NCI-H2196 treated with DMSO at 0.1 percent for 48 hours (cell line): ENCODE data around the gene ARHGEF10L.

Experiments
- DNase-seq: peaks from one replicate; lab custom pipeline; 2025; ENCODE audit not compliant: unreplicated experiment; lab: John Stamatoyannopoulos, UW

Gene ARHGEF10L

DNA sequence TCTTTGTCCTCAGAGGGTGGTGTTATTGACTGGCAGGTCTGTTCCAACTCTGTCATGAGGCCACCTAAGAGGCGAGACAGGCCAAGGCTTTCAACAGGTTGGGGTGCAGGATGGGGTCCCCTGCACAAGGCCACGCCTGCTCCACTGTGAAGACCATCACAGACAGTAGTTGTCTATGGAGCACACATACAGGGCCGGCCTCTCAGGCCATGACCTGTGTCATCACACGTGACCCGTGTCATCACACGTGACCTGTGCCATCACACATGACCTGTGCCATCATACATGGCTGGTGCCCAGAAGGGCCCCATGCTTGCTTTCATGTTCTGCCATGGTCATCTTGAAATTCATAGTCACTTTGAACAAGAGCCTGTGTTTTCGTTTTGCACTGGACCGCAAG, 91.9 kb downstream of the ARHGEF10L start:
- DNase-seq = no peak

DNA sequence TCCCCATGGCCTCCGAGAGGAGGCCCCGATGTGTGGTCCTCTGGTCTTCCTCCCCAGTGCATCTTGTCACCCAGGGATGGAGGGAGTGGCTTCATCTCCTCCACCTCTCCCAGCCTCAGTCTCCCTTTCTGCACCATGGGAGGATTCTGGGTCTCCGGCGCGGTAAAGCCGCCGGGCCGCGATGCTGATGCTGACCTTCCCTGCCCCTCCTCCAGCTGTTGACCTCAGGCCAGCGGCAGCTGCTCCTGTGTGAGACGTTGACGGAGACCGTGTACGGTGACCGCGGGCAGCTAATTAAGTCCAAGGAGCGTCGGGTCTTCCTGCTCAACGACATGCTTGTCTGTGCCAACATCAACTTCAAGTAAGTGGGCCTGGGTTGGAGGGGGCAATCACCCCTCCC, 92.6 kb downstream of the ARHGEF10L start:
- no peak for DNase-seq

DNA sequence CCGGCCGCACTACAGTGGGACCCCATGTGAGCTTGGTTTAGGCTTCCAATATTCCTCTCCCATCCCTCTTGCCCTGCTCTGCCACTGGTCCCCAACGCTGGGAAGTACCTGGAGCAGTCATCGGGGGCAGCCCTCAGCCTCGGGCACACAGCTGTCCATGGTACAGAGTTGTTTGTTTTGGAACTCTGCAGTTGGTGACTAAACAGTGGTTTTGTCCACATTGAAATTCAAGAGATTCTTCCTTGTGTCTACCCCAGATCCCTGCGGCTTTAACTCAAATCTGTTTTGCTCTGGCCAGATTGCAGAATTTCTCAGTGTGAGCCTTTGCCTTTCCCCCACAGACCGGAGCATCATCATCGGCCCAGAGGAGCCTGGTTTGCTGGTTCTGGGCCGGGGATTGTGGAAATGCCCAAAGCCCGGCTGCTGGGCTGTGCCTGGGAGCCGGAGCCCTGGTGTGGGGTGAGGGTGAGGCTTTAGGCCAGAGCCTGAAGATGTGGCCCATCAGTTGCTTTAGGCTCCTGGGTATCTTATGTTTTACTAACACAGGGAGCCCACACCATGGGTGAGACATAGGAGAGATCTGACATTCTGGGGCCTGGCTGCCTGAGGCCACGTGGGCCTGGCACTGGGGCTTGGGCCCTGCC, 93.2 kb downstream of the ARHGEF10L start:
- DNase-seq = no peak

DNA sequence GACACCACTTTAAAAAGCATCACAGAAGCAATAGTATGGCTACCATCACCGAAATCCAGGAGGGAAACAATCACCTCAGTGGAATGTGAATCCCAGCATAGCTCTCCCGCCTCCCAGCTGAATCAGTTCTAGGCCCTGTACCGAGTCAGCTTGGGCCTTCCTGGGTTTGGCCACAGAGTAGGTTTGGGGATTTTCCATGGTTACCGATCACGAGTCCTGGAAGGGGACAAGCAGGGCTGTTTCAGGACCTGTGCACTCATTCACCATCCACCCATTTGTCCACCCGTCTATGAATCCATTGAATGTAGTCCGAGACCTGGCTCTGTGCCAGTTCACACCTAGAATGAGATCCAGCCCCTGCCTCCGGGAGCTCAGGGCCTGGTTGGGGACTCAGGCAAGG, 94.2 kb downstream of the ARHGEF10L start:
- no peak for DNase-seq

DNA sequence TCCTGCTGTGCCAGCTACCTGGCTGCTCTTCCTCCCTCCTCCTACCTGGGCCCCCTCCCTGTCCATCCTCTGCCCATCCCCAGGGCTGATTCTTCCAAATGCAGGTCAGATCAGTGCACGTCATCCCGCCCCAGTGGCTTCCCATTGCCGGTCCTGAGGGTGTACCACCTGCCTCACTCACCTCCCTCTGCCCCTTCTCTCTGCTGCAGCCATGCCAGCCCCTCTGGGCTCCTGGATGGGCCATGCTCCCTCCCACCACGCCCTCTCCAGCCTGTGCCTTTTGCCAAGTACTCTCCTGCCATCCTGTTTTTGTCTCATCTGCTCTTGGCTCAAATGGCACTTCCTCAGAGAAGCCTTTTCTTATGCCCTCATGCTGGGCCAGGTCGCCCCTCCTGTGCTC, 95.8 kb downstream of the ARHGEF10L start:
- no peak for DNase-seq

DNA sequence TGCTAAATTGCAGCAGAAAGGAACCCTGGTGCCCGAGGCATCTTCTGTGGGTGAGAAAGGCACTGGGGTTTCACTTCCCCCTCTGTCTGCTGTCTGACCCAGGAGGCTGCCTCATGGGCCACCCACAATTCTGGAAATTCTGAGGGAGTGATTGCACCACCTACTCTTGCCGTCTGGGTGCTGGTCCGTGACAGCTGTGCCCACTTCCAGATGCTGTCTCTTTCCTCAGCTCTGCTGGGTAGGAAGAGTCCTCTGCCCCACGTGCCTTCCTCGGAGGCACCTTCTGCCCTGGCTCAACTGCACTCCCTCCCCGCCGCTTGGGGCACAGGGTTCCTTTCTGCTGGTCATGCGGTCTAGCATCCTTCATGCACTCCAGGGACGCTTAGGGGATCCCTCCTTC, 96.3 kb downstream of the ARHGEF10L start:
- no peak for DNase-seq

DNA sequence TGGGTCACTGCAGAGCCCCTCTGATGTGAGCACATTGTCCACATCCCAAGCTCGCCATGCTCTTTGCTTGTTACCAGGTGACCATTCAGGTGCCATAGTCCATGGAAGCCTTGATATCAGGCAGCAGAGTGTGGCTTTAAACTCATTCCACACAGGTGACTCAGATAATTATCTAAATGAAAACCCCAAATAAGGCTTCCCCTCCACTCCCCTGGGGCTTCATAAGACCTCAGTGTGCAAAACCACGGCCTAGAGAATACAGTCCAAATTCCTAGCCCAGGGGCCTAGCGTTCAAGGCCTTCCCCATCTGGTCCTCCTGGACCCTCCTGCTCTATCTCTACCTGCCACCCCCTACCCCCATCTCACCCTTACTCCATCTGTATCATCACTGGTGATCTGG, 97.1 kb downstream of the ARHGEF10L start:
- no peak for DNase-seq

DNA sequence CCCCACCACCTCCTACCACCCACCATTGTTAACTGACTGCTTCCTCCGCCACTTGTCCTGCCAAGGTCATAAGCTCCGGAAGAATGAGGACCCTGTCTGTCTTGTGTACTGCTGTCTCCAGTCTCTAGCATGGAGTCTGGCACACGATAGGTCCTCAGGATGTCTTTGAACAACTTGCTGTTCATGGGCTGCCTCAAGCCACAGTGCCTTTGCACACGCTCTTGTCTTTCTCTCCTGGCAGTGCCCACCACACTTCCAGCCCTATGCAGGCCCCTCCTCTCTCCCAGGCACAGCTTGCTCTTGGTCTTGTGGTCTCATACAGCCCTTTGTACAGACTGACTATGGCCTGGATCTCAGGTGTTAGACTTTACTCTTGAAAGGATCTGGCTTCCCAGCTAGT, 97.6 kb downstream of the ARHGEF10L start:
- DNase-seq = no peak

DNA sequence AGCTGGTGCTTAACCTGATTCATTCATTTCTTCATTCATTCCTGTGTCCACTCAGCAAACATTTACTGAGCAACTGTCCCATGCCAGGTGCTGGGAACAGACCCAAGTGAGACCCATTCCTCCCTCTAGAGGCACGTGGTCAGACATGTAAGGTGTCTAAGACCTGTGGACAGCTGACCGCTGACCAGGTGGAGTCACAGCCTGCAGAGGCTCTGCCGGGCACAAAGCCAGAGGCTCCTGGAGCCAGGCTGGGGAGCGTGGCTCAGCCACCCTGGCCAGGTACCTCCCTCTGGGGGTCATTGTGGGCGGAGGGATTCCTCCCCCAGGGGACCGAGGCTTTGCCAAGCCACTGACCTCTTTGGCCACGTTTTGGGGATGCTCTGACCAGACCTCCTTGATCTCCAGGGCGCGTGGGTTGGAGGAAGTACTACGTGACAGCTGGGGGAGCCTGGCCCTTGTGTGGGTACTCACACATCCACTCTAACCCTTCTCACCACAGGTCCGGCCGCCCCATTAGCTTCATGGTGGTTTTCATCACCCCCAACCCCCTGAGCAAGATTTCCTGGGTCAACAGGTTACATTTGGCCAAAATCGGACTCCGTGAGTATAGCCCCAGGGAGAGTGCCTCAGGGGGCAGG, 100.3 kb downstream of the ARHGEF10L start:
- DNase-seq = no peak

DNA sequence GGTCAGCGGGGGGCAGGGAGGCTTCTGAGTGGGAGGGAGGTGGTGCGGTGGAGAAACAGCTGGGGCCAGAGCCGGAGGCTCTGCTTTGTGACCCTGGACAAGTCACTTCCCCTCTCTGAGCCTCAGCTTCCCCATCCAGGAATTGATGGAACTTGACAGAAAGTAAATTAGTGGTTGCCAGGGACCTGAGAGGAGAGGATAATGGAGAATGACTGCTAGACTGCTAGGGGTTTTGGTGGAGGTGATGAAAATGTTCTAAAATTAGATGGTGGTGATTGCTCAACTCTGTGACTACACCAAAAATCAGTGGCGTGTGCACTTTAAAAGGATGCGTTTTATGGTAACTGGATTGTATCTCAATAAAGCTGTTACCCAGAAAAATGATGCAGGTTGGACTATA, 100.9 kb downstream of the ARHGEF10L start:
- no peak for DNase-seq

DNA sequence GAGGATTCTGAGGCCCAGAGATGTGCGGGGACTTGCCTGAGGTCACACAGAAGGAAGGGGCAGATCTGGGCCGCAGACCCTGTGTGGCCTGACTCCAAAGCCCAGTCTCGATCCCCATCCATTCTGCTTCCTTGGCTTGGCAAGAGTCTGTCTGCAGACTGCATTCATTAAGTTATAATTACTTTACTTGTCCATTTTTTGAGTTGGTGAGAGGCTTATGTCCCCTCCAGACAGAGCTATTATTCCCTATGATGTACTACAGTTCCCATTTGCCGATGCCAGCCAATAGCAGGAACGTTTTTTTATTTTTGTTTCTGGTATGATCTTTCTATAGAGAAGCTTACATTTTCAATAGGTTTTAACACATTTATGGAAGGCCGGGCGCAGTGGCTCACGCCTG, 101.5 kb downstream of the ARHGEF10L start:
- no peak for DNase-seq

DNA sequence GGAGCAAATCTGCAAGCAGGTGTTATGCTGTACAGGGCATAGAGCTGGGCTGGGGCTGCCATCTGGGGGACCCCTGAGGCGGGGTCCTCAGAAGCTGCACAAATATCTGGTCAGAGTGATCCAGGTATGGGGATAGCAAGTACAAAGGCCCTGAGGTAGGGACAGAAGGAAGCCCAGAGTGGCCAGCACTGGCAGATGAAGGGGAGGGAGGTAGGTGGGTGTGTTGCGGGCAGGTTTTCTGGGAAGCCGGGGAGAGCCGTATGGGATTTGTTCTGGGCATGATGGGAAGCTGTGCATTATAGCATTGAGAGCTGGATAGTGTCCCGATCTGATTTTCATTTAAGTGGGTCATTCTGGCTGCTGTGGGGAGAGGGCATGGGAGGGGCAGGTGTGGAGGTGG, 102.7 kb downstream of the ARHGEF10L start:
- DNase-seq = no peak

DNA sequence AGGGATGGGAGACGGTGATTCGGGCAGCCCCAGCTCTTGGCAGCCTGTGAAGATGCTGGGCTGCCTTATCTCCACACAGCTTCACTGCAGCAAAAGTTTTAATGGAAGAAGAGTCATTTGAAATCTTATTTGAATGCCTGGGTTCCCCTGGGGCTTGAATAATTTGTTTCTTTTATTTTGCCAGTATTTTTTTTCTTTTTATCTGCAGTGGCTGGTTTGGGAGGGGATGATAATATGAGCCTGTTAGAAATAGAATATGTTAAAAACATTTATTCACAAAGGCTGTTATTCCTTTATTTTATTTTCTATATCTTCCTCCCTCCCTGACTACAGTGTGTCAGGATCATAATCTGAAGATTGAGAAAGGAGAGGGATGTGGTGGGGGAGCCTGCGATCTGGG, 103.4 kb downstream of the ARHGEF10L start:
- DNase-seq = no peak

DNA sequence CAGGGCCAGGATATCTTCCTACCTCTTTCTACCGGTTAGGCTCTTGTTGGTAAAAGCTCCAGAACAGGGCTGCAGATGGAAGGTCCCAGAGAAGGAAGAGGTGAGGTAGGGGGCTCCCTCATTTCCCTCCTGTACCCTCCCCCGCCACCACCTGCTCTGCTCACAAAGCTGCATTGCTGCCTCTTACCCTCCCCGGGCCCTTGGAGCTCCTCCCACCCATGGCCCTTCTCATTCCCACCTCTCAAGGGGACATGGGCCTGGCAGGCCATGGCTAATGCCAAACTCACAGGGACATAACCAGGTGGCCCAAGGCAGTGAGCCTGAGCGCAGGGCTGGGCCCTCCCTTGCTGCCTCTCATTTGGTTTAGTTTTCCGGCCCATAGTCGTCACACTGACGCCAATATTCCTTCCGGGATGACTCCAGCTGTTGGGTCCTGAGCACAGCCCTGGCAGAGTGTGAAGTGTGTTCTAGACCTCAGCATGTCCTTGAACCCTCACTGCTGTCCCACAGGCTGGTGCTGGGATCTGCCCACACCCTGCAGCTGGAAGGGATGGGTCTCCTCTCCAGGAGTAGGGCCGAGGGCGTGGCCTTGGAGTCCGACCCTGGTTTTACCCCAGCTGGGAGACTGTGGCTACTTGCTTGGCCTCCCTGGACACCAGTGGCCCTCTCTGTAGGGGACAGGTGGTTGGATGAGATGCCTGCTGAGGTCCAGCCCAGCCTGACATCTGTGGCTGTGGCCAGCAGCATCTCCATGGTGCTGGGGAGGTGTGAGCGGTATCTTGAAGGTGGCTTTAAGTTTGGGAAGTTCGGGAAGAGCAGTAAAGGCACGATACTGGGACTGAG, 104.6 kb downstream of the ARHGEF10L start:
- no peak for DNase-seq

DNA sequence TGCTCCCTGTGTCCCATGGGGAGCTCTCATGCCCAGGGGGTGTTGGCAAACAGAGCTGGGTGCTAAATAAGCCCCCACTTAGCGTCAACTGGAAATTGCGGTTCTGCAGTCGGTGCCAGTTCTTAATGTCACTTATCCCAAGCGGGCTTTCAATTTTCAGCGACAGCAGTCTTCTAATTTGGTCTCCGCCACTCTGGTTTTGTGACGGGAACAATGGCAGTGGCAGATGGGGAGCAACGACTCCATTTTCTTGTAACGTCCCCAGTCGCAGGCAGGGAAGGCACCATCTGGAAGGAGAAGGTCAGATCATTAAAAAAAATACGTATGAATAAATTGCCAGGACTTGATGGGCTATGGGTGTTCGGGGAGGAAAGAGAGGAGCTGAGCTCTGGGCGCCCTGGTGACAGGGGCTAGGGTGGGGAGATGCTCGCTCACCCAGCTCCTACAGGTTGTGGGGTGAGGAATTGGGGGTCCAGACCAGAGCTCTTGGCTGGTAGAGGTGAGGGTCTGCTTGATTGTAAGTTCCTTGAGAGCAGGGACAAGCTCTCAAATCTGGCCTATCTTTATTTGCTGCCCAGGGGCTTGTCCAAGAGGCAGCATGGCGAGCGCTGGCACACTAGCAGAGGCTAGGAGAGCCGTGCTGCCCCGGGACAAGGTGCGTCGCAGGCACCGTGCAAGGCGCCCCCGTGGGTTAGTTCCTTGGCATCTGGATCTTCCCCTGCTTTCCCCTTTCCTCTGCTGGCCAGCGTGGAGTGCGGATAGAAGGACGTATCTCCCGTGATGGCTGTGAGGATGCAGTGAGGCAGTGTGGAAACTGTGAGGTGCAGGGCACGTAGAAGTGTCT, 105.8 kb downstream of the ARHGEF10L start:
- DNase-seq = no peak

DNA sequence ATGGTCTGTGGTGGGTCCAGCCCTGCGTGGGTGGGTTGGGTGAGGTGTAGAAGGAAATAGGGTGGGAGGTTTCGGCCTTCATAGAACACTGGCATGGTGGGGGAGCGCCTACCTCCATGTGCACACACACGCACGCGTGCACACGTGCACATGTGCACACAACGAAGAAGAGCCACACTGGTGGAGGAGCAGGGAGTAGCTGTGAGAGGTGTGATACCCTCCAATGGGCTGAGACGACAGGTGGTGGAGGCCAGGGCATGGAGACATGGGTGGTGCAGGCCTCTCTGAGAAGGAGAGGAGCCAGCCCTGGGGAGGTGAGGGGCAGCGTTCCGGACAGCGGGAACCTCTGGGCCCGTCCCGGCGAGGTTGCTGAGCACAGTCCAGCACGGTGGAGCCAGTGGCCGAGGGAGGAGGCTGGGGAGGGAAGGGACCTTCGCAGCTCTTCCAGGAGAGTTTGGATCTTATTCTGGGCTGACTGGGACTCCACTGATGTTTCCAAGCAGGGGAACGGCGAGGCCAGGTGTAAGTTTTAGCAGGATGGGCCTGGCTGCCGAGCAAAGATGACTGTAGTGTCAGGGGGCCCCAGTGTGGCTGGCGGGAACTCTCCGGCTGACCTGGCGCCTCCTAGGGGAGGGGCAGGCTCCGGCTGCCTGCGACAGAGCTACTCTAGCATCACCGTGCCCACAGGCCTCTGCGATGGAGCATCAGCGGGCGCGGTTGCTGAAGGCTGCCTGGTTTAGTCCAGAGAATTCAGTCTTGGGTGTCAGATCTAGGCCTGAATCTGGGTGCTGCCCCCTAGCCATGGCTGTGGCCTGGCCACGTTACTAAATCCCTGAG, 107.2 kb downstream of the ARHGEF10L start:
- no peak for DNase-seq

DNA sequence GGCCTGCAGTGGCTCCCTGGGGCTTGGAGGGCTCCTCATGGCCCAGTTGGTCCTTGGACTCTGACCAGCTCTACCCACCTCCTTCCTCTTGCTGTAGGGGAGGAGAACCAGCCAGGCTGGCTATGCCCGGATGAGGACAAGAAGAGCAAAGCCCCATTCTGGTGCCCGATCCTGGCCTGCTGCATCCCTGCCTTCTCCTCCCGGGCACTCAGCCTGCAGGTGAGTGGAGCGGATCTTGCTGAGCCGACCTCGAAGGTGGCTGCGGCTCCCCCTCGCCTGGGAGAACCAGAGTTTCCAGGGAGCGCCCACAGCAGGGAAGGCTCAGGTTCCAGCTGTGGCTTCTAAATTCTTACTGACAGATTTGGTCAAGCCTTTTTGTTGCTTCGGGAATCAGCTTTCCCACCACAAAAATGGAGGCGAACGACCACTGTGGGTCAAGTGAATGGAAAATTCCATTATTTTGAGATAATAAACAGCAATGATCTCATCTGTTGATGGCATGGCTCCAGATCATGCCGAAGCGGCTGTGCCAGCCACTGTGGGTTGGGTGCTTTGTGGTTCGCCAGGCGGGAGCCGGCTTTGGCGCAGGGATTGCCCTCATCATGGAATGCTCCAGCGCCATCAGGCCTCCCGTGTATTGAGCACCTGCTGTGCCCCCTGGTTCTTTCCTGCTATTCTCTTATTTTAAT, 109.1 kb downstream of the ARHGEF10L start:
- no peak for DNase-seq

DNA sequence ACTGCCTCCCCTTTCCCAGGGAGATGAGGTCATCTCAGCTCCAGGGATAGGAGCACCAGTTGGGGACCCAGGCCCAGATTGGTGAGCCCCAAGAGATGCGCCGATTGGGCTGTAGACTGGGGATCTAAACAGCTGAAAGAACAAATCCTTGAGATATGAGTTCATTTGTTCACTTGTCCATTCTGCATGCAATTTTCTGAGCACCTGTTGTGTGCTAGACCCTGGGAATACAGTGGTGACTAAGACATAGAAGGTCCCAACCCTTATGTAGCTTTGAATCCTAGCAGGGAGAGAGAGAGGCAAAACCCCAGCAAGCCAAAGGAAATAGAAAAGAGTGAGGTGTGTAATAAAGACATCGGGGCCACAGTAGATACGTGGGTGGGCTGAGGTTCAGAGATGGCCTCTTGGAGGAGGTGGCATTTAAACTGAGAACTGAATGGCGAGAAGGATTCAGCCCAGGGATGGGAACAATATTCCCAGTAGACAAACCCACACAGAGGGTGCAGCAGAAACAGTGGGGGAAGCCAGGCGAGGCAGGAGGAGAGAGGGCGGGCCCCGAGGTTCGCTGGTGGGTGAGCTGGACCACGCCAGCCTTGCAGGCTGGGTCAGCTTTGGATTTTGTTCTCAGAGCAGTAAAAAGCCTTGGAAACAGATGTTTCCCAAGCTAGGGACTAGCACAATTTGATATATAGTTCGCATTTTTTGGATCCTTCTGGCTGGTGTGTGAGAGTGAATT, 110.0 kb downstream of the ARHGEF10L start:
- no peak for DNase-seq

DNA sequence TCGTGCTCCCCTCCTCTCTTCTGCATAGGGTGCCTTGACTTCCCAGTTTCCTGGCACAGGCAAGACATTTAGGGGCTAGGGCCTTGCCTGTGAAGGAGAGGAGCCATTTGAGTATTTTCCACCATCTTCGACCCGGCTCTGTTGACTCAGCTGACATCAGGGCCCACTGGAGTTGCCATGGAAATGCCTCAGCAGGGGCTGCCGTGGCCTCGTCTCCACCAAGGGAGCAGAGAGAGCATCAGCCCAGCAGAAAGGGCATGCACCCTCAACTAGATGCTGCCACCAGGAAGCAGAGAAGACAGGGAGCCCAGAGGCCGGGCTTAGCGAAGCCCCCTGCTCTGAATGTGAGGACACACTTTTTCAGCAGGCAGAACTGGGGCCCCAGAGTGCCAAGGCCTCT, 113.8 kb downstream of the ARHGEF10L start:
- DNase-seq = no peak
